T-helper 9 cell (primary cell): ENCODE data around the gene TSPAN4.
A peak's percentile ranks its signal among the peaks of the same experiment; 100 is the strongest.

Experiments
- DNase-seq: peaks from one replicate; pipeline ENCODE4 v3.0.0-alpha.2; 2020

Gene TSPAN4

DNA sequence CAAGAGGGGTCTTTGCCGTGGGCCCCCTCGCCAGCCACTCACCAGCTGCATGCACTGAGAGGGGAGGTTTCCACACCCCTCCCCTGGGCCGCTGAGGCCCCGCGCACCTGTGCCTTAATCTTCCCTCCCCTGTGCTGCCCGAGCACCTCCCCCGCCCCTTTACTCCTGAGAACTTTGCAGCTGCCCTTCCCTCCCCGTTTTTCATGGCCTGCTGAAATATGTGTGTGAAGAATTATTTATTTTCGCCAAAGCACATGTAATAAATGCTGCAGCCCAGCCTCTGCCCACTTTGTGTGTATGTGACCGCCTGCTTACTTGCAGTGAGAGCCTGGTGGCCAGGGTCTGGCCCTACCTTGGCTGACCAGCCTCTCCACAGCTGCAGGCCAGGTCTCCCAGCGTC, 17.7 kb upstream of the TSPAN4 start:
- DNase-seq = no peak

DNA sequence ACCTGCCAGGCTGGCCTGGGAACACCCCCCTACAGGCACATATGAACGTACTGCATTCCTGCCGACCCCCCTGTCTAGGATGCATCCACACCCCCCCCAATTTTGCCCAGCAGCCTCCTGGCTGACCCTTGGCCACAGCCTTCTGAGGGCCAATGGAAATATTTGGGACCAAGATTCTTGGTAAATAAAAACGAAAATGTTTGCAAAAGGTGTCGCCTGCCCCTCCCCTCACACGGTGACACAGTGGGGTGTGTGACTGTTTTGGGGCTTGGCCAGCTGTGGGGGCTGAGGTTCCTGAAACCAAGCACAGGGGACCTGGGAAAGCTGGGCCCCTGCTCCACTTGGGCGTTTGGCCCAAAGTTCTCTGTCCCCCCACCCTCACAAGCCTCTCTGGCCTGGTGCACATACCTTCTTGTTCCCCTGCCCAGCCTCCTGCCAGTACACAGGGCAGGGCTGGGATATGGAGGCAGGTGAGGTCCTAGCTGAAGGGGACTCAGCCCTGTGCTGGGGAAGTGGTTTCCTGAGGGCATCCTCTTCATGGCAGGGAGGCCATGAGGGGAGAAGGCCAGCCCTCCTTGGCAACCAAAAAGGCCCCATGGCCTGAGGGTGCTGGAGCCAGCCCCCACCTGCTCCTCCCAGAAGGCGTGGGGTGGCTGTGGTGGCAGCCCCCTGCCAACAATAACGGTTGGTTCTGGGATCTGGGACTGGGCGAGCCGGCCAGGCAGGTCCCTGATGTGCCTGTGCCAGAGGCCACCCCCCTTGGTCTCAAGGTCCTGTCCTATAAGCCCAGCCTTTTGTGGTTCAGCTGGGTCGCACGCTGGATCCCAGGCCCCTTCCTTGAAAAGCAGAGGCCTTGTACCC, 17.1 kb upstream of the TSPAN4 start:
- DNase-seq = no peak

DNA sequence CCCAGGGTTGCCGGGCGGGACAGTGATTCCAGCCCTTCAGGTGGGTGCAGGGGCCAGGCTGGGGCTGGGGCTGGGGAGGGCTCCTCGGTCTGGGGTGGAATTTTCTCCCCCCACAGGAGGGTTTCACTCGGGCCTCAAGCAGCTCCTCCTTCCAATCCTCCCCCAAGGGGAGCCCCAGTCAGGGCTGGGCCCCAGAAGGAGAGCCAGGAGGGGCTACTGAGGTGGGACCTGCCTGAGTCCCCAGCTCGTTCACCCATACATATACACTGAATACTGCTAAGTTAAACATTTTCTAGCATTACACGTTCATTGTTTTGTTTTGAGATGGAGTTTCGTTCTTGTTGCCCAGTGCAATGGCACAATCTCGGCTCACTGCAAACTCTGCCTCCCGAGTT, 16.4 kb upstream of the TSPAN4 start:
- no peak for DNase-seq

DNA sequence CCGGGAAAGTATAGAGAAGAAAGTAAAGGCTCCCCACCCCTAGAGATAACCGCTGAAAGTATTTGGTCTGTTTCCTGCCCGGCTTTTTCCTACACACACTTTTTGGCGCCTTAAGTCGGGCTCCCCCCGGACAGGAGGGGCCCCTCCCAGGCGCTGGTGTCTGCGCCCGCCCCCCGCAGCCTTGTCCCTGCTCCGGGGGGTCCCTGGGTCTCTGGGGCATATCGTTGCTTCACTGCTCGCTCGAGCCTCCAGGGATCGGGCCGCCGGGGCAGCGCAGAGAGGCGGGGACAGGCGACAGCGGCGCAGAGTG, 15.9 kb upstream of the TSPAN4 start:
- DNase-seq = no peak

DNA sequence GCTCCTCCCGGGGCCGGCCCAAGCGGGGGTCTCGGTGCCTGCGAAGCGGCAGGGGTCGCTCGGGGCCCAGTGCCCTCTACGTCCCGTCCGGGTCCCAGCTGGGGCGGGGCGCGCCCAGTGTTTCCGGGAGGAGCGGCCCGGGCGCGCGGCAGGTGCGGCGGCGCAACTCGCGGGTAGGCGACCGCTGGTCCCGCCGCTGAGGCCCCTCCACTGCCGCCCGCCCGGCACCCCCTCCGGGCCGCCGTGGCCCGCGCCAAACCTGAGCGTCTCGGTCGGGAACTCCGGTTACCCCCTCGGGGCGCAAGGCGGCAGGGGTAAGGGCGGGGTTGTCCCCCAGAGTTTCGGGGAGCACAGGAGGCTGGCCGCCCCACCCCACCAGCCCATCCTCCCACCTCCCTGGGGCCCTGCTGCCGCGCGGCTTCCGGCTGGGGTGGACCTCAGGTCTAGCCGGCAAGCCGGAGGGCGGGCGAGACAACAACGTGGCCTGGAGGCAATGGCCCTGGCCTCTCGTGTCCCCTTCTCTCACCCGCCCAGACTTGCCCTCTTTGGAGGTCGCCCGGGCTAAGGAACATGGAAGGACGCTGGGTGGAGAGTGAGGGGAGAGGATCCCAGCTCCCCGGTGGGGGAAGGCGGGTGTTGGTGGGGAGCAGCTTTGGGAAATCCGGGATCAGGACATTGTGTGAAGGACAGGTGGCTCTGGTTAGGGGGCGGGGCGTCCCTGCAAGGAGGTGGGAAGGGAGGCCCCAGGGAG, 15.3 kb upstream of the TSPAN4 start:
- no peak for DNase-seq

DNA sequence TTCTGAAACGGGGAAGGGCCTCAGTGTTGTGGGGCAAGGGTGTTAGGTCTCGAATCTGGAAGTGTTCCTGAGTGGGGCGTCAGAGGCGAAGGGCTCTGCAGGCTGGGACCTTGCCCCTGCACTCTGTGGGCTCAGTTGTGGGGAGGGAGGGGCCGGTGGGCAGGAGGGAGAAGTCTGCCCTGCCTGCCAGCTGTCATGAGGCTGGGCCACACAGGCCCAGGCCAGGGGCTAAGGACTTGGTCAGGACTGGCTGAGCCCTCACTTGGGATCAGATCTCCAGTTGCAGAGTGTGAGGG, 14.8 kb upstream of the TSPAN4 start, which contains the start of gene CRACR2B:
CRACR2B (plus strand) TSS at position 23 of the 296 bp plus-strand sequence. CDS start 689 bp downstream, outside the sequence.
- no peak for DNase-seq

DNA sequence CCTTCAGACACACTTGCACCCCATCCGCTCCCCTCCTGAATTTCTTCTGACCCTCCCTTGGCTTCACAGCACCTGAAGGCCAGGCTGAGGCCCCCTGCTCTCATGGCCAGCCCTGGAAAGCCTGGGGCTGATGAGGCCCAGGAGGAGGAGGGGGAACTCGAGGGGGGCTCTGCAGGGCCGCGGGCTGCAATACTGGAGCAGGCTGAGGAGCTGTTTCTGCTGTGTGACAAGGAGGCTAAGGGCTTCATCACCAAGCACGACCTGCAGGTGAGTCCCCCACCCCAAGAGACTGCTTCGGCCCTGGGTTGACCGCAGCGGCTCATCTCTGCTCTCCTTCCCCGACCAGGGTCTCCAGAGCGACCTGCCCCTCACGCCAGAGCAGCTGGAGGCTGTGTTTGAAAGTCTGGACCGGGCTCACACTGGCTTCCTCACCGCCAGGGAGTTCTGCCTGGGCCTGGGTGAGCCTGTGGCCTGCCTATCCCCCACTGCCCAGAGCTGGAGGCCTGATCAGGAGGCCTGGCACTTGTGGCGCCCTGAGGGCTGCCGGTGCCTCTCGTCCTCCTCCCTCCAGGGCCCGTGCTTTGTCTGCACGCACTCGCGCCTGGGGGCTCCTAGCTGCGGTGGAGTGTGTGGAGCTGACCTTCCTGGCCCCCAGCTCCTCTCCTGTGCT, 14.0 kb upstream of the TSPAN4 start:
- no peak for DNase-seq

DNA sequence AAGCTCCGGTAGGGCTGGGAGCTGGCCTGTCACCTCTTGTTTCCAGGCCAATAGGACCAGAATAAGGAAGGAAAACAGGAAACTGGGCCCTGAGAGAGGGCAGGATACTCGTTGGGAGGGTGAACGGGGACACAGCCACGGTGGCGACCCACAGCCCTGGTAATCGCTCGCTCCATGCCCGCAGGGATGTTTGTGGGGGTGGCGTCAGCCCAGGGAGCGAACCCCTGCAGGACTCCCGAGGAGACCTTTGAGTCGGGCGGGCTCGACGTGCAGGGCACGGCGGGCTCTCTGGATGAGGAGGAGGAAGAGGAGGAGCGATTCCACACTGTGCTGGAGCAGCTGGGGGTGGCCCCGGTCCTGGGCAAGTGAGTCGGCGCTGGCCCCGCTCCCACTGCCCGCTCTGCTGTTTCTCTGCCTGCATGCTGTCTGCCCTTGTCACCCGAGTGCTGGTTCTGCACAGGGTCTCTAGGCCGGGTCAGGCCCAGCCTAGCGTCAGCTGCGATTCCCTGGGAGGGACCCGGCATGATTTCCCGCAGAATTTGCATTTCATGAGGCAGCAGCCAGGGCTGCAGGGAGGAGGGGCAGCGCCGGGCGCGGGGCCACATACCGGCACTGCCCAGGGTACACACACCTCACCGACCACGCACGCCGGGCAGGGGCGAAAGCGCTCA, 13.3 kb upstream of the TSPAN4 start:
- DNase-seq = no peak

DNA sequence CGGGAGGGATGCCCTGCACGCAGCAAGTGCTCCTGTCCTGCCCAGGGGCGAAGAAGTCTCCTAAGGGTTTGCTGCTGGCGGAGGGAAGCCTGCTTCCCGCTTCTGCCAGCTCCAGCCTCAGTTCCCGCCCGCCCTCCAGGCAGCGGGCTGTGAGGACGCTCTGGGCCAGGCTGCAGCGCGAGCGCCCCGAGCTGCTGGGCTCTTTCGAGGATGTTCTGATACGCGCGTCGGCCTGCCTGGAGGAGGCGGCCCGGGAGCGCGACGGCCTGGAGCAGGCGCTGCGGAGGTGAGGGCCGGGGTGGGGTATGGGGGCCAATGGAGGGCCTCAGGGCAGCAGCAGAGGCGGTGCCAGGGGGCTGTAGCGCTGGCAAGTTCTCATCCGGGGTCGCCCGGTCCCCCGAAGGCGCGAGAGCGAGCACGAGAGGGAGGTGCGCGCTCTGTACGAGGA, 12.8 kb upstream of the TSPAN4 start:
- no peak for DNase-seq

DNA sequence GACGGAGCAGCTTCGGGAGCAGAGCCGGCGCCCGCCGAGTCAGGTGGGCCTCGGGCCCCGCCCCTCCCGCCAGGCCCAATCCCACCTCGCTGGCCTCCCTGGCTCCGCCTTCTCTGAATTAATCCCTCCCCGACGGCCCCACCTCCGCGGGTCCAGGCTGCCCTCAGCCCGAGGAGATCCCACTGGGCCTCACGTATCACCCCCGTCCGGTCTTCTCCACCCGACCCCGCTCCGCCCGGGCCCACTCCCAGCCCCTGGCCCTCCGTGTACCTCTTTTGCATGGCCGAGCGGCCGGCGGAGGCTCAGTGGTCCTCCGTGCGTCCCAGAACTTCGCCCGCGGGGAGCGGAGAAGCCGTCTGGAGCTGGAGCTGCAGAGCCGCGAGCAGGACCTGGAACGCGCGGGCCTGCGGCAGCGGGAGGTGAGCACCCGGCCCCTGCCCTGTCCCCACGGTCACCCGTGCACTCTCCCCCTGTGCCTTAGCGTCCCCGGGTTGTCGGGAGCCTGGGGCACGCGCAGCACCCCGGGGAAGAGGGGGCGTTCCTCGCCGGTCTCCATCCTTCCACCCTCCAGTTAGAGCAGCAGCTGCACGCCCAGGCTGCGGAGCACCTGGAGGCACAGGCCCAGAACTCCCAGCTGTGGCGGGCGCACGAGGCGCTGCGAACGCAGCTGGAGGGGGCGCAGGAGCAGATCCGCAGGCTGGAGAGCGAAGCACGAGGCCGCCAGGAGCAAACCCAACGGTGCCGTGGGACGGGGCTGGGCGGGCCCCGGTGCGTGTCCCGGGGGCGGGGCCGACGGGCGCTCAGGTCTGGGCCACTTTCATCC, 12.1 kb upstream of the TSPAN4 start:
- DNase-seq = peak; percentile 46

DNA sequence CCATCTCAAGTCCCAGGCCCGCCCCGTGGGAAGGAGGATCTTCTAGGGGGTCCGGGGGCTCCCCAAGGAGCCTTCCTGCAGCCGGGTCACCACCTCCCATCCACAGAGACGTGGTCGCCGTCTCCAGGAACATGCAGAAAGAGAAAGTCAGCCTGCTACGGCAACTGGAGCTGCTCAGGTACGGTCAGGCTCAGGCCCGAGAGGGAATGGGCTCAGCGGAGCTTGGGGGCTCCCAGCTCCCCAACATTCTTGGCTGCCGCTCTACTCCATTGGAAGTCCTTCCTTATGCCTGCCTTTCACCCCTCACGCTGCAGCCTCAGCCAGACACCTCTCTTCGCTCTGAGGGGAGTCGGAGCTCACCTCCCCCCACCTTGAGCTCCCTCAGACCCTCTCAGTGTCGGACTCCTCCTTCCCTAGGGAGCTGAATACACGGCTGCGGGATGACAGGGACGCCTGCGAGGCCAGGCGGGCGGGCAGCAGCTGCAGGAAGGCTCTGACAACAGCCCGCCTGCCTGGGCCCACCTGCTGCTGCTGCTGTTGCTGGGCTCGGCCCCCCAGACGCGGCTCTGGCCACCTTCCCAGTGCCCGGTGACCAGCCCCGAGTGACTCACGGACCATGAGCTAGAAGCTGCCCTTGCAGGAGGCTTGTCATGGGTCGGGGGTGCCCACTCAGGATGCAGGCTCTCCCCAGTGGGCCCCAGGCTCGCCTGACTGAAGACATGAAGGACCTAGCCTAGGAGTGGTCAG, 11.4 kb upstream of the TSPAN4 start:
- DNase-seq = no peak

DNA sequence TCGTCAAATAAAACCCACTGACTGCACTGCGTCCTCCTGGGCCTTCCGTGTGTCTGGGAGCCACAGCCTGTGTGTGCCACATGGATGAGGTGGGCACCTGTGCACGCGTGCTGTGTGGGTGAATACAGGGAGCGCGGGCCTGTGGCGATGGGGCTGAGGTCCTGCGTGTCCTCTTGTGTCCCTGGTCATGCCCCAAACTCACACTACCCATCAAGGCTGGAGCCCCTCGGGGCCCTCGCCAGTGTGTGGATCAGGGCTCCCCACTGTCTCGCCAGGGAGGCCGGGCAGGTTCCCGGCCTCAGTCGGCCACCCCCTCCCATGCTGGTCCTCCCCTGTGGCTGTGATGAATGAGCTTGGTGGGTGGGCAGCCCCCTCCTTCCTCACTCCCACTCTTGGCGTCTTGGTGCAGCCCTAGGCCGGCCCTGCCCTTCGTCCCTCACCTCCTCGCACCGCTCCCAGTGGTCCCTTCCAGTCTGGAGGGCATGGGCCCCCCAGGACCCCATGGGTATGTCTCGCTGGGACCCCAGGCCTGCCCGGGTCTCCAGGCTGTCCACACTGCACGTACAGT, 10.6 kb upstream of the TSPAN4 start:
- DNase-seq = no peak

DNA sequence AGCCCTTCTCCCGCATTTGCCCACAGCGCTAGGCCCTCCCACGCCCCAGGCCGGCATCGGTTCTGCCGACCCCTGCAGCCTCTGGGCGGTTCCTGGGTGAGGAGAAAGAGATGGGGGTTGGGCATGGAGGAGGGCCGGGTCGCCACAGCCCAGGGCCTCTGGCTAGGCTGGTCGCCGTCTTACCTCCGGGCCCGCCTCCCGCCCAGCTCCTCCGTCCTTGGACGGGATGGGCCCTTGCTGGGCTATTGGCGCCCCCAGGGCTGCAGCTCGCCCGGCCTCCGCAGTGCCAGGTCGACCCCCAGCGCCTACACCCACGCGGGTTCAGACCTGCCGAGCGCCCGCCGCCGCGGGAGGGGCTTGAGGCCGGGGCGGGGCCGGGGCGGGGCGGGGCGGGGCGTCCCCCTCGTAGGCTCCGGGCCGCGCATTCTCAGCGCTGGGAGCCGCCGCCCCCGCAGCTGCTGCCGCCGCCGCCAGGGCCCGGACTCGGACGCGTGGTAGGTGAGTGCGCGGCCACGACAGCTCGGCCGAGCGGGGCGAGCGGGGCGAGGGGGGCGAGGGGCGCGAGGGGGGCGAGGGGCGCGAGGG, 10.0 kb upstream of the TSPAN4 start, which contains the start of gene CD151:
CD151 (plus strand) TSS at position 424 of the 585 bp plus-strand sequence. CDS start 3,118 bp downstream, outside the sequence.
- DNase-seq = no peak

DNA sequence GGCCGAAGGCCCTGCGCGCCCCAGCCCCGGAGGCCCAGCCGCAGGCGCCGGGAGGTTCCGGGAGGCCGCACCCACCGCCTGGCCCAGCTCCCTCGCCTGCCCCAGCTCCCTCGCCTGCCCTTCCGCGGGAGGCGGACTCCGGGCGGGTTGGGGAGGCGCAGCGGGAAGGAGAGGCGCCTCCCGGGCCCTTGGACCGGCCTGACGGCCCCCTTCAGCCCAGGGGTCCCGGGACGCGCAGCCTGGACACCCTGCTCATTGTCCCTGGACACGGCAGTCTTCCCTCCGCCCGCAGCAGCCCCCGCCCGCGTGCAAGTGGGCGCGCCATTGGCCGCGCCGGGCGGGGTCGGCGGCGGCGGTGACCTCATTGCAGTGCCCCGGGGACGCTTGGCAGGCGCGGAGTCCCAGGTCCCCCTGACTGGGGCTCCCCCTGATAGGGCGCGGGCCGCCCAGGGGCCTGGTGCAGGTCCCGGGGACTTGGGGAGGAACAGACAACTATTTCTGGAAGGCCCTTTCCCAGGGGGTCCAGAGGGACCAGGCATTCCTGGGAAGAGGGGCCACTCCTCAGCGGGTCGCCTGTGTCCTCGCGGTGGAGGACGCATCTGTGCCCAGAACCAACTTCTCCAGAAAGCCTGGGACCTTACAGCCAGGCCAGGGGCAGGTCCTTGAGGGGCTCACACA, 9.4 kb upstream of the TSPAN4 start:
- peak; percentile 46 for DNase-seq

DNA sequence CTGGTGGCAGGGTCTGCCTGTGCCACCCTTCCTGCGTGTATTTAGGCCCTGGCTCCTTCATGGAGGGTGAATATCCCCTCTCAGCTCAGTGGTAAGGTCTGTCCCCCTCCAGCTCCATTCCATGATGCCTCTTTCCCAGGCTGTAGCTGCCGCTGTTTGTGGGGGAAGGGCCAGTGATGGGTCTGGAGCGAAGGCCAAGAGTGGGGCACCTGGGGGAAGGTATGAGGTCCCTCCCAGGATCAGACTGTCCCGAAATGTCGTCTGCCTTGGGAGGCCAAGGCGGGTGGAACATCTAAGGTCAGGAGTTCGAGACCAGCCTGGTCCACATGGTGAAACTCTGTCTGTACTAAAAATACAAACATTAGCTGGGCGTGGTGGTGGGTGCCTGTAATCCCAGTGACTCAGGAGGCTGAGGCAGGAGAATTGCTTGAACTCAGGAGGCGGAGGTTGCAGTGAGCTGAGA, 8.8 kb upstream of the TSPAN4 start:
- no peak for DNase-seq

DNA sequence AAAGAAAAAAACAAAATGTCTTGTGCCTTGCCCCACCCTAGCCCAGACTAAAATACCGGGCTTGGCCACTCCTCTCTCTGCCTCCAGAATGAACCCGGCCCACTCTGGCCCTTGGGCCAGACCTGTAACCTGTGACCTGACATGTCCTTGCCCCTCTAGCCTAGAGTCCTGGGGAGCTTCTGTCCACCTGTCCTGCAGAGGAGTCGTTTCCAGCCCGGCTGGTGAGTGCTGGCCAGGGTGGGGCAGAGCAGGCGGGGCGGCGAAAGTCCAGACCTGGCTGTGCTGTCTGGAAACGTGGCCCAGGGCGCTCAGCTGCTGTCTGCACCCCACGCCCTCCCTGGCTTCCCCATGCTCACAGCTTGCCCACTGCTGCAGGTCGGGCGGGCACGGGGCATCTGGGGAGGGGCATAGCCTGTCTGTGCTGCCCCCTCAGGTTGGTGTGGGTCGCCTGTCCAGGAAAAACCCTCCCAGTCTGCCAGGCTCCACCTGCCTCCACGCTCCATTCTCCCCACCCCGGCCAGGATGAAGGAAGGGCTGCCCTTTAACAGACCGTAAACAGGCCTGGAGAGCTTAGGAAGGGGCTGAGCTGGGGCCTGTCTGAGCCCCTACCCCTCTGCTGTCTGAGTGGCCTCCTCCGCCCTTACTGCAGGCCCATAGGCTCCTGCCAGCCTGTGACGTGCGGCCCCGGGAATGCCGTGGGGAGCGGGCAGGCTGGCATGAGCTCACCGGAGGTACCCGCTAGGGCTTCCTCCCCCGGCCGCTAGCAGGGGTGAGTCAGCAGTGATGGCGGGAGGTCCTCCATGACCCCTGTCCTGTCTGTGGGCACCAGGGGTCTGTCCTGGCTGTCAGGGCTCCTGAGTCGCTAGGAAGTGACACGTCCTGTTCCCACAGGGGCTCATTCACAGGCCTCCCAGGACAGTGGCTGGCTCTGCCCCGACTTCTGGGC, 8.0 kb upstream of the TSPAN4 start:
- DNase-seq = no peak

DNA sequence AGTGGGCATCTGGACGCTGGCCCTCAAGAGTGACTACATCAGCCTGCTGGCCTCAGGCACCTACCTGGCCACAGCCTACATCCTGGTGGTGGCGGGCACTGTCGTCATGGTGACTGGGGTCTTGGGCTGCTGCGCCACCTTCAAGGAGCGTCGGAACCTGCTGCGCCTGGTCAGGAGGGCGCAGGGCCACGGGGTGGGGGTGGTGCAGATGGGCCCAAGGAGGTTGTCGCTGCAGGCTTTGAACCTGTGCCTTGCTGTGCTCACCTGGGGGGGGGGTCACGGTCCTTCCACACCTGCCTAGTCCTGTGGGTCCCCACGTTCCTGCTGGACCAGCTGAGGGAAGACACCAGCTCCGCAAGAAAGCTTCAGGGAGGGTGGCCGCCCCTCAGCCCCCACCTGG, 6.4 kb upstream of the TSPAN4 start:
- DNase-seq = no peak

DNA sequence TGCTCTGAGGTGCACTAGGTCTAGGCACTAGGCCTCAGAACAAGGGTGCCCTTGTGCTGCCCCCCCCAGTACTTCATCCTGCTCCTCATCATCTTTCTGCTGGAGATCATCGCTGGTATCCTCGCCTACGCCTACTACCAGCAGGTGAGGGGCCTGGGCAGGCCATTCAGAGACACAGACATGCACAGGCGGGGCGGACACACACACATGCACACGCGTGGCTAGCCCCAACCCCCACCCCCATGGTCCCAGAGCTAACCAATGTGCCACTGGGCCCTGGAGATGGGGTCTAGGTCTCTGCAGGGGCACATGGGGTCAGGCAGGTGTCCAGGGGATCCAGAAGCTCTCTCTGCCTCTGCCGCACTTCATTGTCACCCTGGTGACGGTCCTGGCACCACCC, 6.0 kb upstream of the TSPAN4 start:
- DNase-seq = no peak
